HG03280 (cell line): ENCODE data around the gene MYO1D.
"Not testable (repeated sequence)": the region's sequence is repeated elsewhere in the genome, so short reads cannot be mapped to it uniquely, and the experiment has no call there.

Source experiments
- ATAC-seq: cut with Tn5 transposase; IDR thresholded peaks from one replicate; pipeline ENCODE4 v1.9.1; 2021; ENCODE audit warnings: mild to moderate bottlenecking, moderate library complexity; ENCODE audit not compliant: unreplicated experiment

The MYO1D gene

GRCh38 chr17:32693194-32693897 is 183.6 kb downstream of the MYO1D start:
- ATAC-seq: no peak

GRCh38 chr17:32692179-32692578 is 184.7 kb downstream of the MYO1D start:
- no peak for ATAC-seq

GRCh38 chr17:32689348-32689747 is 187.6 kb downstream of the MYO1D start:
- ATAC-seq: no peak

- no peak for ATAC-seq
Measured at GRCh38 chr17:32688221-32688620, 188.7 kb downstream of the MYO1D start.

GRCh38 chr17:32684087-32684958 is 192.6 kb downstream of the MYO1D start:
- no peak for ATAC-seq

- no peak for ATAC-seq
Measured at GRCh38 chr17:32673964-32674363, 203.0 kb downstream of the MYO1D start.

- ATAC-seq: no peak
Measured at GRCh38 chr17:32672711-32673110, 204.2 kb downstream of the MYO1D start.

- no peak for ATAC-seq
Measured at GRCh38 chr17:32671896-32672295, 205.0 kb downstream of the MYO1D start.

- ATAC-seq: no peak
Measured at GRCh38 chr17:32664936-32665583, 211.9 kb downstream of the MYO1D start.

GRCh38 chr17:32660496-32660985 is 216.4 kb downstream of the MYO1D start:
- no peak for ATAC-seq

- ATAC-seq: no peak
Measured at GRCh38 chr17:32659419-32659842, 217.5 kb downstream of the MYO1D start.

GRCh38 chr17:32658470-32659418 is 218.2 kb downstream of the MYO1D start:
- ATAC-seq: no peak

GRCh38 chr17:32656886-32657285 is 220.0 kb downstream of the MYO1D start:
- ATAC-seq: no peak

- no peak for ATAC-seq
Measured at GRCh38 chr17:32654324-32654723, 222.6 kb downstream of the MYO1D start.

GRCh38 chr17:32651084-32651483 is 225.8 kb downstream of the MYO1D start:
- no peak for ATAC-seq

GRCh38 chr17:32648450-32648849 is 228.5 kb downstream of the MYO1D start:
- ATAC-seq: no peak

GRCh38 chr17:32646941-32647340 is 230.0 kb downstream of the MYO1D start:
- ATAC-seq: no peak

GRCh38 chr17:32641514-32641913 is 235.4 kb downstream of the MYO1D start:
- ATAC-seq: not testable (repeated sequence)

GRCh38 chr17:32636598-32637218 is 240.2 kb downstream of the MYO1D start:
- ATAC-seq: no peak

- ATAC-seq: no peak
Measured at GRCh38 chr17:32634167-32634566, 242.8 kb downstream of the MYO1D start.
